ENCODE data around the gene KRTAP10-11.
"Not testable (repeated sequence)": the region's sequence is repeated elsewhere in the genome, so short reads cannot be mapped to it uniquely, and the experiment has no call there.

Gene KRTAP10-11

GRCh38 chr21:44603109-44603875 is 42.9 kb upstream of the KRTAP10-11 start:
- DNase-seq (ENCODE audit: low read depth, low spot score) = no peak
- TF ChIP-seq FOXP2 (optimal IDR thresholded peaks at IDR 0.05; ENCODE audit: control extremely low read depth, extremely low read length, insufficient read depth) = no peak
- TF ChIP-seq EZH2 (IDR thresholded peaks at IDR 0.05) = no peak
- TF ChIP-seq POLR2AphosphoS5 (IDR thresholded peaks at IDR 0.05; ENCODE audit: borderline replicate concordance, low read depth, low read length) = no peak
- Histone ChIP-seq H3K4me3 (no peak overlapping the region), H3K9ac (ENCODE audit: insufficient read length) (no peak overlapping the region), H3K36me3 (ENCODE audit: insufficient read depth, low read length) (peaks cover 17% of the 10 kb centered on the region), H3K27ac (no peak overlapping the region), H3K9me3 (ENCODE audit: low read depth, low read length) (no peaks in the 10 kb centered on the region)

- TF ChIP-seq POLR2AphosphoS5 (IDR thresholded peaks at IDR 0.05; ENCODE audit: borderline replicate concordance, low read depth, low read length) (no peak), EZH2 (IDR thresholded peaks at IDR 0.05) (no peak)
- DNase-seq (ENCODE audit: low read depth, low spot score) = no peak
- H3K36me3 ChIP-seq (ENCODE audit: insufficient read depth, low read length) = peaks cover 17% of the 10 kb centered on the region
- no peak overlapping the region for H3K9ac ChIP-seq (ENCODE audit: insufficient read length)
- H3K4me3 ChIP-seq = no peak overlapping the region
- H3K9me3 ChIP-seq (ENCODE audit: low read depth, low read length) = no peaks in the 10 kb centered on the region
- no peak overlapping the region for H3K27ac ChIP-seq
These were observed 42.3 kb upstream of the KRTAP10-11 start for GRCh38 chr21:44603911-44604310.

DNA sequence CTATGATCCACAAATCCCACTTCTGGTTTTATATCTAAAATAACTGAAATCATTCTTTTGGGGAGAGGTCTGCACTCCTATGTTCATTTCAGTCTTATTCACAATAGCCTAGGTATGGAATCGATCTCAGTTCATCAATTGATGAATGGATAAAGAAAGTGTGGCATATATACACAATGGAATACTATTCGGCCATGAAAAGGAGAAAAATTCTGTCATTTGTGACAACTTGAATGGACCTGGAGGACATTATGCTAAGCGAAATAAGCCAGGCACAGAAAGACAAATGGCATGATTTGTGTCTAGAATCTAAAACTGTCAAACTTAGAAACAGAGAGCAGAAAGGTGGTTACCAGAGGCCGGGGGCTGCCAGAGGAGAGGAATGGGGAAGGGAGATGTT is 39.7 kb upstream of the KRTAP10-11 start:
- H3K36me3 ChIP-seq (ENCODE audit: insufficient read depth, low read length) = peaks cover 17% of the 10 kb centered on the region

DNA sequence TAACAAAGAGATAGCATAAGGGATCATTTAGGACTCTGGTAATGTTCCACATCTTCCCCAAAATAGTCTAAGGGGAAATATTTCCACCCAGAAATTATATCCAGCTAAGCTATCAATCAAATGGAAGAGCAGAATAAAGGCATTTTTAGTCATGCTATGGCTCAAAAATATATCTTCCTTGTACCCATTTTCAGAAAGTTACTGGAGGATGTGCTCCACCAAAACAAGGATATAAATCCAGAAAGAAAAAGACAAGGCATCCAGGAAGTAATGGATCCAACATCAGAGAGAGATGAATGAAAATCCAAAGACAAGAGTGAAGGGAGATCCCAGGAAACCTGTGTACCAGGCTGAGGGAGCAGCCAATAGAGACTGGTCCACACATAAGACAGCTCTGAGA is 37.0 kb upstream of the KRTAP10-11 start:
- H3K9ac ChIP-seq (ENCODE audit: insufficient read length) = no peak overlapping the region
- H3K9me3 ChIP-seq (ENCODE audit: low read depth, low read length) = no peaks in the 10 kb centered on the region
- no peak overlapping the region for H3K27ac ChIP-seq
- no peak for DNase-seq (ENCODE audit: low read depth, low spot score)
- H3K36me3 ChIP-seq (ENCODE audit: insufficient read depth, low read length) = peaks cover 12% of the 10 kb centered on the region
- H3K4me3 ChIP-seq = no peak overlapping the region
- TF ChIP-seq POLR2AphosphoS5 (IDR thresholded peaks at IDR 0.05; ENCODE audit: borderline replicate concordance, low read depth, low read length) (no peak), EZH2 (IDR thresholded peaks at IDR 0.05) (no peak), FOXP2 (optimal IDR thresholded peaks at IDR 0.05; ENCODE audit: control extremely low read depth, extremely low read length, insufficient read depth) (no peak)

More for the DNA sequence above, 39.7 kb upstream of the KRTAP10-11 start:
- no peak for DNase-seq (ENCODE audit: low read depth, low spot score)
- TF ChIP-seq POLR2AphosphoS5 (IDR thresholded peaks at IDR 0.05; ENCODE audit: borderline replicate concordance, low read depth, low read length) = no peak
- no peak for TF ChIP-seq EZH2 (IDR thresholded peaks at IDR 0.05)
- Histone ChIP-seq H3K9me3 (ENCODE audit: low read depth, low read length) (no peaks in the 10 kb centered on the region), H3K4me3 (no peak overlapping the region), H3K27ac (no peak overlapping the region), H3K9ac (ENCODE audit: insufficient read length) (no peak overlapping the region)

- not testable (repeated sequence) for H3K27ac ChIP-seq; H3K9ac ChIP-seq (ENCODE audit: insufficient read length); DNase-seq (ENCODE audit: low read depth, low spot score); H3K4me3 ChIP-seq; H3K9me3 ChIP-seq (ENCODE audit: low read depth, low read length); H3K36me3 ChIP-seq (ENCODE audit: insufficient read depth, low read length)
These were observed 35.9 kb upstream of the KRTAP10-11 start for GRCh38 chr21:44610157-44610843.

GRCh38 chr21:44611551-44611950 is 34.7 kb upstream of the KRTAP10-11 start:
- no peak for TF ChIP-seq FOXP2 (optimal IDR thresholded peaks at IDR 0.05; ENCODE audit: control extremely low read depth, extremely low read length, insufficient read depth)
- TF ChIP-seq EZH2 (IDR thresholded peaks at IDR 0.05) = no peak
- no peak for TF ChIP-seq POLR2AphosphoS5 (IDR thresholded peaks at IDR 0.05; ENCODE audit: borderline replicate concordance, low read depth, low read length)
- no peak overlapping the region for H3K9ac ChIP-seq (ENCODE audit: insufficient read length)
- DNase-seq (ENCODE audit: low read depth, low spot score) = no peak
- H3K4me3 ChIP-seq = no peak overlapping the region
- no peak overlapping the region for H3K27ac ChIP-seq
- H3K9me3 ChIP-seq (ENCODE audit: low read depth, low read length) = no peaks in the 10 kb centered on the region
- no peaks in the 10 kb centered on the region; the same call in 1 of the 2 replicates for H3K36me3 ChIP-seq (ENCODE audit: insufficient read depth, low read length)

DNA sequence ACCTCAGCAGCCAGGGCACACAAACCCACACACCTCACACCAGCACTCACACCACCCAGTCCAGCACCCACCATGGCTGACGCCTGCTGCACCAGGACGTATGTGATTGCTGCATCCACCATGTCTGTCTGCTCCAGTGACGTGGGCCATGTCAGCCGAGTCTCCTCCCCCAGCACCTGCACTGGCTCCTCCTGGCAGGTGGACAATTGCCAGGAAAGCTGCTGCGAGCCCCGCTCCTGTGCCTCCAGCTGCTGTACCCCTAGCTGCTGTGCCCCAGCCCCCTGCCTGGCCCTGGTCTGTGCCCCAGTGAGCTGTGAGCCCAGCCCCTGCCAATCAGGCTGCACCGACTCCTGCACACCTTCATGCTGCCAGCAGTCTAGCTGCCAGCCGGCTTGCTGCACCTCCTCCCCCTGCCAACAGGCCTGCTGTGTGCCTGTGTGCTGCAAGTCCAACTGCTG is 34.2 kb upstream of the KRTAP10-11 start, which contains the start of gene KRTAP10-8:
TSS of gene KRTAP10-8 (plus strand) at position 51 of the 458 bp plus-strand sequence. CDS start at position 73, 22 bp downstream.
- DNase-seq (ENCODE audit: low read depth, low spot score) = no peak
- H3K27ac ChIP-seq = no peak within 1 kb of the TSS
- no peak for TF ChIP-seq FOXP2 (optimal IDR thresholded peaks at IDR 0.05; ENCODE audit: control extremely low read depth, extremely low read length, insufficient read depth)
- TF ChIP-seq POLR2AphosphoS5 (IDR thresholded peaks at IDR 0.05; ENCODE audit: borderline replicate concordance, low read depth, low read length) = no peak
- TF ChIP-seq EZH2 (IDR thresholded peaks at IDR 0.05) = no peak
- H3K9me3 ChIP-seq (ENCODE audit: low read depth, low read length) = no peaks in the 10 kb centered on the region
- no peak within 1 kb of the TSS for H3K4me3 ChIP-seq
- no peak within 1 kb of the TSS for H3K9ac ChIP-seq (ENCODE audit: insufficient read length)
- H3K36me3 ChIP-seq (ENCODE audit: insufficient read depth, low read length) = no peaks in the 10 kb centered on the region; the same call in 1 of the 2 replicates

GRCh38 chr21:44612669-44613229 is 33.5 kb upstream of the KRTAP10-11 start:
- Histone ChIP-seq H3K9me3 (ENCODE audit: low read depth, low read length) (no peaks in the 10 kb centered on the region), H3K27ac (no peak overlapping the region), H3K9ac (ENCODE audit: insufficient read length) (no peak overlapping the region), H3K36me3 (ENCODE audit: insufficient read depth, low read length) (no peaks in the 10 kb centered on the region; the same call in 1 of the 2 replicates), H3K4me3 (no peak overlapping the region)
- no peak for DNase-seq (ENCODE audit: low read depth, low spot score)
- TF ChIP-seq FOXP2 (optimal IDR thresholded peaks at IDR 0.05; ENCODE audit: control extremely low read depth, extremely low read length, insufficient read depth) = no peak
- no peak for TF ChIP-seq POLR2AphosphoS5 (IDR thresholded peaks at IDR 0.05; ENCODE audit: borderline replicate concordance, low read depth, low read length)
- no peak for TF ChIP-seq EZH2 (IDR thresholded peaks at IDR 0.05)
